ENCODE results near the gene S100B.

Gene S100B

DNA sequence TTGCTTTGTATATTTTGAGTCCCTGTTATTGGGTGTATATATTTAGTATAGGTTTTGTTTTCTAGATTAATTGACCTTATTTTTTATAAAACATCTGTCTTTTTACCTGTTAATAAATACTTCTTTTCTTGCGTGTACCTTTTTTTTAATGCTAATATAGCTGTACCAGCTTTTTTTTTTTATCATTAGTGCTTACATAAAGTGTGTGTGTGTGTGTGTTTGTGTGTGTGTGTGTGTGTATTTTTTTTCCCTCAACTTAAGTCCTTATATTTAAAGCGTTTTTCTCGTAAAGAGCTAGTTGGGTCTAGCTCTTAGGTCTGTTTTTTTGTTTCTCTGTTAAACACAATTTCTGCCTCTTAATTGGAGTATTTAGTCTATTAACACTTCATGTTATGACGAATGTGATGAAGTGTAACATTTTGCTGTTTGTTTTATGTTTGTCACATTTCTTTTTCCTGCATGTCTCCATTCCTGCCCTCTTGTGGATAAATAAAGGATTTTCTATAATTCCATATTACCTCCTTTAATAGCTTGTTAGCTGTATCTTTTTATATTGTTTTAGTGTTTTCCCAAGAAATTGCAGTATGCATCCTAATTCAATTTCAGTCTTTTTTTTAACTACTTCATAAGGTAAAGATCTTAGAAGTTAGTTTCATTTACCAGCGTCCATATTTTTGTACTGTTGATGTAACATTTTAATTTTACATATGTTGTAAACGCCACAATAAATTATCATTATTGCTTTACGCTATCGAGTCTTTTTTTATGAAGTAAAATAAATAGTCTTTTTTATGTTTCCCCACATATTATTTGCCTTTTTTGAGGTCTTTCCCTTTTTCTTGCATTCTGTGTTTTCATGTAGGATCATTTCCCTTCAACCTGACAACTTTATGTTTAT lies 34.9 kb upstream of the S100B start:
- TF ChIP-seq, protein P1, sequence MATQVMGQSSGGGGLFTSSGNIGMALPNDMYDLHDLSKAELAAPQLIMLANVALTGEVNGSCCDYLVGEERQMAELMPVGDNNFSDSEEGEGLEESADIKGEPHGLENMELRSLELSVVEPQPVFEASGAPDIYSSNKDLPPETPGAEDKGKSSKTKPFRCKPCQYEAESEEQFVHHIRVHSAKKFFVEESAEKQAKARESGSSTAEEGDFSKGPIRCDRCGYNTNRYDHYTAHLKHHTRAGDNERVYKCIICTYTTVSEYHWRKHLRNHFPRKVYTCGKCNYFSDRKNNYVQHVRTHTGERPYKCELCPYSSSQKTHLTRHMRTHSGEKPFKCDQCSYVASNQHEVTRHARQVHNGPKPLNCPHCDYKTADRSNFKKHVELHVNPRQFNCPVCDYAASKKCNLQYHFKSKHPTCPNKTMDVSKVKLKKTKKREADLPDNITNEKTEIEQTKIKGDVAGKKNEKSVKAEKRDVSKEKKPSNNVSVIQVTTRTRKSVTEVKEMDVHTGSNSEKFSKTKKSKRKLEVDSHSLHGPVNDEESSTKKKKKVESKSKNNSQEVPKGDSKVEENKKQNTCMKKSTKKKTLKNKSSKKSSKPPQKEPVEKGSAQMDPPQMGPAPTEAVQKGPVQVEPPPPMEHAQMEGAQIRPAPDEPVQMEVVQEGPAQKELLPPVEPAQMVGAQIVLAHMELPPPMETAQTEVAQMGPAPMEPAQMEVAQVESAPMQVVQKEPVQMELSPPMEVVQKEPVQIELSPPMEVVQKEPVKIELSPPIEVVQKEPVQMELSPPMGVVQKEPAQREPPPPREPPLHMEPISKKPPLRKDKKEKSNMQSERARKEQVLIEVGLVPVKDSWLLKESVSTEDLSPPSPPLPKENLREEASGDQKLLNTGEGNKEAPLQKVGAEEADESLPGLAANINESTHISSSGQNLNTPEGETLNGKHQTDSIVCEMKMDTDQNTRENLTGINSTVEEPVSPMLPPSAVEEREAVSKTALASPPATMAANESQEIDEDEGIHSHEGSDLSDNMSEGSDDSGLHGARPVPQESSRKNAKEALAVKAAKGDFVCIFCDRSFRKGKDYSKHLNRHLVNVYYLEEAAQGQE (IDR thresholded peaks at IDR 0.05; ENCODE audit: low read depth) = no peak
- peak; percentile 16; the same call in 1 of the 2 replicates for TF ChIP-seq RAD21 (IDR thresholded peaks at IDR 0.05; ENCODE audit: low read depth)

DNA sequence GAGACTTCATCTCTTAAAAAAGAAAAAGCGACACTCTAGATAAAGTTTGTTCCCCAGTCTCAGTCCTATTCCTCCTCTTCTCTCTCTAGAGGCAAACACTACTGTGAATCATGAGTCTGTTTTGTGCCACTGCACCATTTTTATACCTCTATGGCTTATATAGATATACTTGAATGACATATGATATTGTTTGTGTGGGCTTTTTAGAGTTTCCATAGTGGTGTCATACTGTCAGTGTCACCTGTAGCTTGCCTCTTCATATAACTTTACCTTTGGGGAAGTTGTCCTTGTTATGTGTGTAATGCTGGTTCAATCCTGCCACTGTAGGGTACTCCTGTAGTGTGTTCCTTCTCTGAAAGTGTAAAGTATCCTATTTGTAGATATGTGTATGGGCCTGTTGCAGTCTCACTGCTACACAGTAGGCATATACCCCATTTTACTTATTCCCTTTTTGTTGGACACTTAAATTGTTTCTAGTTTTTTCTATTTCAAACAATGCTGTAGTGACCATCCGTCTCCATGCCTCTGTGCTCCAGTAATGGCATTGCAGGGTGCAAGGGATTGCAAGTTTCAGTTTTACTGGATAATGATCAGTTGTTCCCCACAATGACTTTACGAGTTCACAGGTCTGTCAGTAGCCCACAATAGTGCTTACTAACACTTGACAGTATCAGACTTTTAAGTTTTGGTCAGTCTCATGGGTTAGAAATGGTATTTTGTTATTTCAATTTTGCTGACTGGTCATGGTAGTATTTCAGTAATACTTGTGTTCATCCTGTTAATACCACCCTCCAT lies 33.3 kb upstream of the S100B start:
- TF ChIP-seq EGR1 (IDR thresholded peaks at IDR 0.05) = no peak
- no peak for TF ChIP-seq TAF1 (IDR thresholded peaks at IDR 0.05; ENCODE audit: low read depth)
- no peak for TF ChIP-seq NFIC (IDR thresholded peaks at IDR 0.05)
- TF ChIP-seq, protein P2, sequence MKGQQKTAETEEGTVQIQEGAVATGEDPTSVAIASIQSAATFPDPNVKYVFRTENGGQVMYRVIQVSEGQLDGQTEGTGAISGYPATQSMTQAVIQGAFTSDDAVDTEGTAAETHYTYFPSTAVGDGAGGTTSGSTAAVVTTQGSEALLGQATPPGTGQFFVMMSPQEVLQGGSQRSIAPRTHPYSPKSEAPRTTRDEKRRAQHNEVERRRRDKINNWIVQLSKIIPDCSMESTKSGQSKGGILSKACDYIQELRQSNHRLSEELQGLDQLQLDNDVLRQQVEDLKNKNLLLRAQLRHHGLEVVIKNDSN (IDR thresholded peaks at IDR 0.05) = no peak
- no peak for TF ChIP-seq FOXM1 (IDR thresholded peaks at IDR 0.05; ENCODE audit: borderline replicate concordance, low read depth)
- TF ChIP-seq CEBPB (IDR thresholded peaks at IDR 0.05) = no peak
- TF ChIP-seq, protein P3, sequence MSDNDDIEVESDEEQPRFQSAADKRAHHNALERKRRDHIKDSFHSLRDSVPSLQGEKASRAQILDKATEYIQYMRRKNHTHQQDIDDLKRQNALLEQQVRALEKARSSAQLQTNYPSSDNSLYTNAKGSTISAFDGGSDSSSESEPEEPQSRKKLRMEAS (IDR thresholded peaks at IDR 0.05) = no peak
- TF ChIP-seq CREB1 (IDR thresholded peaks at IDR 0.05; ENCODE audit: low read depth) = no peak
- TF ChIP-seq EP300 (IDR thresholded peaks at IDR 0.05; ENCODE audit: borderline replicate concordance) = no peak
- no peak for TF ChIP-seq YY1 (IDR thresholded peaks at IDR 0.05; ENCODE audit: low read depth)
- no peak for TF ChIP-seq TCF12 (IDR thresholded peaks at IDR 0.05; ENCODE audit: low read depth)
- TF ChIP-seq TEAD4 (IDR thresholded peaks at IDR 0.05) = no peak
- TF ChIP-seq ZBTB7A (IDR thresholded peaks at IDR 0.05; ENCODE audit: low read depth) = no peak
- TF ChIP-seq RAD21 (IDR thresholded peaks at IDR 0.05; ENCODE audit: low read depth) = no peak
- TF ChIP-seq, protein P1 (IDR thresholded peaks at IDR 0.05; ENCODE audit: low read depth) = no peak

DNA sequence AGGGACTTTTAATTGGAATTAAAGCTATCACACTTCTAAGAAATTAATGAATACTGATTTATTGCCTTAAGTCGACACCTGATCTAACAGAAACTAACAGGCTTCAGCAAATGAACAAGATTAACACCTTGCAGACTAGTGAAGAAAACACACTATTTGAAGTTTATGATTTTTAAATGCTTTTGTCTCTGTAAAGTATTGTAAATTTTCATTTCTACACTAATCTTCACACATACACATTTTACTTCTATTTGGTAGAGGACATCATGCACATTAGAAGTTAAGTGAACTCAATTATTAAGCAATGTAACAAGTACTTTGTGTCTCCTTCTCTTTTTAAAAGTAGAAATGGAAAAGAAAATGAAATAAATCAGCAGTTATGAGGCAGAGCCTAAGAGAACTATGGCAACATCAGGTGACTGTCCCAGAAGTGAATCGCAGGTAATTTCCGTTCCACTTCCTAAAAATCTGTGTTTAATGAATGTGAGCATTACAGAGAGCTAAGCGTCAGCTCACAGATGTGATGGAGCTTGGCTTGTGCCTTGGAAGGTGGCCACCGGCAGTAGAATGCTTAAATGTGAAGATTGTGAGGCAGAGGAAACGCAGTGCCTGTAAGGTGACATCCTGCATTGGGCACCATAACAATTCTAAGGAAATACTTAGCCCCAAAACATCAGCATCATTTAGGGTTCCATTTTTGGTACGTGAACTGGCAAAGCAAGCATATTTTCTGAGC lies 31.8 kb upstream of the S100B start:
- TF ChIP-seq TCF12 (IDR thresholded peaks at IDR 0.05; ENCODE audit: low read depth) (no peak), ZBTB7A (IDR thresholded peaks at IDR 0.05; ENCODE audit: low read depth) (no peak), RAD21 (IDR thresholded peaks at IDR 0.05; ENCODE audit: low read depth) (no peak), TAF1 (IDR thresholded peaks at IDR 0.05; ENCODE audit: low read depth) (no peak), EP300 (IDR thresholded peaks at IDR 0.05; ENCODE audit: borderline replicate concordance) (no peak)
- TF ChIP-seq, protein P3 (IDR thresholded peaks at IDR 0.05) = no peak

DNA sequence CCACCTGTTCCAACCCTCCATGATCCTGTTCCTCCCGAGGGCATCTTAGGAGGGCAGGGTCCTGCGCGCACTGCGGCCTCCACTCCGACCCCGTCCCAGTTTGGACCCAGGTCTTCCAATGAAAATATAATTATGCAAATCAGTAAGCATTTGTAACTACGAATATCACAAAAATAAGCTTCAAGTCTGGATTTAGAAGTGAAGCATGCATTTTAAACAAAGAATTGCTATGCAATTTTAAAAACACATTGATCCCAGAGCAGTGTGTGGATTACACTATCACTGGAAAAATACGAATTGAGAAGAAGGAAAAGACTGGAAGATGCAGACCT lies 31.3 kb upstream of the S100B start:
- 0 out of 2 replicates have a peak, but pooled peaks have one; percentile 64 for TF ChIP-seq ZBTB7A (IDR thresholded peaks at IDR 0.05; ENCODE audit: low read depth)
- TF ChIP-seq CREB1 (IDR thresholded peaks at IDR 0.05; ENCODE audit: low read depth) = no peak

DNA sequence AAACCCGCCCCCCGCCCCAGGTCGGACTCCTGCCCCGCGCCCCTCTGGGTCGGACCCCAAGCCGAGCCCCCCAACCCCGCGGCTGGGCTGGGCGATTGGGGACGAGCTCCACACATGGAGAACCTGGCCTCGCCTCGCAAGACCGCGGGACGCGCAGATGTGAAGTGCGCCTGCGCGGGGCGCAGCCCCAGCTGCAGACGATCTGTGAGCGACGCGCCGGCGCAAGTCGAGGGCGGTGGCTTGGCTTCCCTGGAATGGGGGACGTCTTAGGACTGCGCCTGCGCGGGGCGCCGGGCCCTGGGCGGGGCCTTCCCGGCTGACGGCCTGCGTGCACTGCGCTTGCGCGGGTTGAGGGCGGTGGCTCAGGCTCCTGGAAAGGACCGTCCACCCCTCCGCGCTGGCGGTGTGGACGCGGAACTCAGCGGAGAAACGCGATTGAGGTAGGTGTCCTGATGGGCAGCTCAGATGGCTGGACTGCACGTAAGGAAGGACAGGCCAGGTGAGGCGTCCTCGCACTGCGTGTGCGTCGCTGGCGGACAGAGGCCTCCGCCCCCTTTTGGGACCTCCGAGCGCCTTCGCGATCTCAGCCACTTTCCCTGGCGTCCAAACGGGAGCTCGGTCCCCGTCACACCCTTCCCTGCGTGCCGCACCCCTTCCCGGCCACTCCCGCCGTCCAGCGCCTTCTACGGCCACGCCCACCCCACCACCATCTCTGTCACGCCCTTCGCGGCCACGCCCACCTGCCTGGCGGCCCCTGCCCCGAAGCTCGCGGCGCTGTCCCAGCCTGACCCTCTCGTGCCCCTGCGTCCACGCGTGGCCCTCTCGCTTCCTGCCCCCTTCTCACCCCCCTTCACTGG lies 30.7 kb upstream of the S100B start, which contains the start of gene PRMT2:
Gene PRMT2 (plus strand): TSS at position 351 of the 857 bp plus-strand sequence. CDS start 1,278 bp downstream, outside the sequence.
- TF ChIP-seq, protein P3 (IDR thresholded peaks at IDR 0.05) = peak; percentile 66
- TF ChIP-seq TAF1 (IDR thresholded peaks at IDR 0.05; ENCODE audit: low read depth) (peak; percentile 74), NFIC (IDR thresholded peaks at IDR 0.05) (no peak)
